HCT116 (cell line): ENCODE data around the gene SAMSN1. TPM values are rescaled to one million over a fixed set of nuclear protein-coding genes. Genes with fewer than 3 reads are reported as not detected.

Experiments used
- ATAC-seq: fragments of 200-7000 bp; cut with Tn5 transposase; 2 replicates; pipeline ENCODE4 v1.9.1; 2020; ENCODE audit warnings: mild to moderate bottlenecking, moderate library complexity
- BruUV-seq: library from RNA; stranded (reverse); fragments of 400-500 nt; replicated peaks from 2 replicates; lab custom pipeline; 2021; lab: Mats Ljungman, UMichigan
- CTCF ChIA-PET: fragments of 300-600 bp; sonication (Branson Sonifier 250); formaldehyde crosslinking; loops from one replicate; lab custom pipeline; 2021; ENCODE audit warnings: antibody characterized with exemption; lab: Charles Lee
- POLR2A ChIA-PET: fragments of 300-600, 350-600 bp; sonication (Branson Sonifier 250); formaldehyde crosslinking; loops from one replicate; lab custom pipeline; 2021; ENCODE audit warnings: antibody characterized with exemption; lab: Charles Lee
- RAD21 ChIA-PET, 2 experiments: fragments of 300-600 bp; sonication (Branson Sonifier 250); formaldehyde crosslinking; loops; one replicate each; lab custom pipeline; 2023; ENCODE audit warnings: low total read pairs in 2 of 2; ENCODE audit not compliant: uncharacterized antibody in 2 of 2, unreplicated experiment in 2 of 2, low non-redundant PET in 1 of 2; lab: Charles Lee
- DNase-seq: peaks from one replicate; pipeline ENCODE4 v3.0.0-alpha.2; 2010; ENCODE audit warnings: low read depth, low spot score
- H2AFZ ChIP-seq: fragments of 200-600 bp; shearing (Covaris generic), sonication (generic); 2 replicates; pipeline ENCODE4 v1.6.1; 2017; ENCODE audit warnings: low read depth, mixed run types, mixed read lengths, antibody characterized with exemption, low read length; ENCODE audit not compliant: poor library complexity, severe bottlenecking
- H3K27ac ChIP-seq: 2 replicates; pipeline ENCODE4 v1.5.1; 2012; ENCODE audit warnings: low read depth, low read length
- H3K27me3 ChIP-seq: fragments of 200-600 bp; sonication (generic); 2 replicates; pipeline ENCODE4 v1.6.1; 2016; ENCODE audit warnings: mixed run types, low read length, mixed read lengths; ENCODE audit not compliant: insufficient read depth
- H3K36me3 ChIP-seq, 2 experiments: fragments of 200-500 bp in 1 of 2; fragments of 200-600 bp in 1 of 2; sonication (Bioruptor generic) in 1 of 2; sonication (generic) in 1 of 2; 2 replicates each; pipeline versions ENCODE4 v1.5.1 to v1.6.1; 2014 to 2016; ENCODE audit warnings: low read length in 2 of 2, inconsistent platforms in 1 of 2, mixed read lengths in 1 of 2, mixed run types in 1 of 2; ENCODE audit not compliant: insufficient read depth in 2 of 2, control insufficient read depth in 1 of 2
- H3K4me1 ChIP-seq, 2 experiments: fragments of 200-600 bp in 1 of 2; sonication (generic) in 1 of 2; 2 replicates each; pipeline versions ENCODE4 v1.5.1 to v1.6.1; 2012 to 2017; ENCODE audit warnings: low read length in 2 of 2, inconsistent platforms in 1 of 2, mild to moderate bottlenecking in 1 of 2, mixed read lengths in 1 of 2, mixed run types in 1 of 2, moderate library complexity in 1 of 2; ENCODE audit not compliant: insufficient read depth in 2 of 2, control insufficient read depth in 1 of 2
- H3K4me2 ChIP-seq: fragments of 200-600 bp; sonication (generic); 2 replicates; pipeline ENCODE4 v1.6.1; 2017; ENCODE audit warnings: mixed run types, low read length, mixed read lengths
- H3K4me3 ChIP-seq, 2 experiments: fragments of 200-600 bp in 1 of 2; sonication (generic) in 1 of 2; replicated peaks in 1 of 2; 2 replicates each; pipeline ENCODE4 v1.5.1; 2011 to 2016; ENCODE audit warnings: low read length in 2 of 2, control low read depth in 1 of 2, low read depth in 1 of 2, mild to moderate bottlenecking in 1 of 2, mixed read lengths in 1 of 2, mixed run types in 1 of 2
- H3K79me2 ChIP-seq: fragments of 200-600 bp; sonication (generic); 2 replicates; pipeline ENCODE4 v1.6.1; 2017; ENCODE audit warnings: mild to moderate bottlenecking, mixed run types, low read length, moderate library complexity, mixed read lengths; ENCODE audit not compliant: insufficient read depth
- H3K9ac ChIP-seq: fragments of 200-600 bp; sonication (generic); 2 replicates; pipeline ENCODE4 v1.6.1; 2016; ENCODE audit warnings: low read length, mixed read lengths
- H3K9me2 ChIP-seq: fragments of 200-600 bp; sonication (generic), shearing (Covaris generic); 2 replicates; pipeline ENCODE4 v1.6.1; 2017; ENCODE audit warnings: mixed run types, mild to moderate bottlenecking, moderate library complexity; ENCODE audit not compliant: insufficient read depth
- H3K9me3 ChIP-seq, 2 experiments: fragments of 200-500 bp in 1 of 2; fragments of 200-600 bp in 1 of 2; sonication (Bioruptor generic) in 1 of 2; sonication (generic) in 1 of 2; 2 replicates each; pipeline ENCODE4 v1.6.1; 2014 to 2017; ENCODE audit warnings: low read length in 2 of 2, mixed read lengths in 2 of 2, inconsistent platforms in 1 of 2, low read depth in 1 of 2, mild to moderate bottlenecking in 1 of 2, mixed run types in 1 of 2, moderate library complexity in 1 of 2; ENCODE audit not compliant: control insufficient read depth in 1 of 2, insufficient read depth in 1 of 2
- H4K20me1 ChIP-seq: fragments of 200-600 bp; sonication (generic), shearing (Covaris generic); 2 replicates; pipeline ENCODE4 v1.6.1; 2017; ENCODE audit warnings: mixed run types, mild to moderate bottlenecking, moderate library complexity; ENCODE audit not compliant: insufficient read depth
- ELF1 ChIP-seq: IDR thresholded peaks from 2 replicates; pipeline ENCODE4 v1.6.1; 2012; ENCODE audit warnings: low read depth, borderline replicate concordance
- FOSL1 ChIP-seq: IDR thresholded peaks from 2 replicates; pipeline ENCODE4 v1.6.1; 2012; ENCODE audit warnings: low read depth
- JUND ChIP-seq: IDR thresholded peaks from 2 replicates; pipeline ENCODE4 v1.6.1; 2012
- POLR2AphosphoS5 ChIP-seq: IDR thresholded peaks from 2 replicates; pipeline ENCODE4 v1.6.1; 2011; ENCODE audit warnings: mild to moderate bottlenecking, low read depth, low read length, moderate library complexity
- SP1 ChIP-seq: IDR thresholded peaks from 2 replicates; pipeline ENCODE4 v1.6.1; 2012; ENCODE audit warnings: low read depth
- intact Hi-C: fragments of 100-400 bp; cut with micrococcal nuclease; formaldehyde crosslinking; loops from 2 replicates; pipeline ENCODE4 v1.10.0; 2022
- total RNA-seq: library from RNA; stranded (reverse); gene quantifications from one replicate; pipeline ENCODE4 v1.2.1, GENCODE V29; 2021; ENCODE audit not compliant: unreplicated experiment
- TF ChIP-seq, protein P1 (sequence below): IDR thresholded peaks from 2 replicates; pipeline ENCODE4 v1.6.1; 2011; ENCODE audit warnings: mild to moderate bottlenecking, low read length, moderate library complexity; ENCODE audit not compliant: insufficient replicate concordance; ENCODE audit errors: extremely low read depth

SAMSN1 gene
- total RNA-seq, 1 experiment from 2014 or later, result 0.57 TPM

- H3K4me2 ChIP-seq, result no peak overlapping the region
- no peaks in the 10 kb centered on the region for H3K79me2 ChIP-seq
- no peak overlapping the region for H3K4me3 ChIP-seq
- peaks cover 6 to 16% of the 10 kb centered on the region in 2 experiments for H3K4me1 ChIP-seq
- H4K20me1 ChIP-seq, result no peaks in the 10 kb centered on the region
- no peak overlapping the region for H2AFZ ChIP-seq
- no peak overlapping the region for H3K9ac ChIP-seq
- H3K9me2 ChIP-seq, result no peaks in the 10 kb centered on the region
- CTCF ChIA-PET, result no interaction called here
- peaks cover 0 to 4% of the 10 kb centered on the region in 2 experiments; a peak in 2 of 4 replicates for H3K9me3 ChIP-seq
- TF ChIP-seq SP1 (no peak), POLR2AphosphoS5 (no peak), FOSL1 (no peak), JUND (no peak), ELF1 (no peak)
- TF ChIP-seq, protein P1, sequence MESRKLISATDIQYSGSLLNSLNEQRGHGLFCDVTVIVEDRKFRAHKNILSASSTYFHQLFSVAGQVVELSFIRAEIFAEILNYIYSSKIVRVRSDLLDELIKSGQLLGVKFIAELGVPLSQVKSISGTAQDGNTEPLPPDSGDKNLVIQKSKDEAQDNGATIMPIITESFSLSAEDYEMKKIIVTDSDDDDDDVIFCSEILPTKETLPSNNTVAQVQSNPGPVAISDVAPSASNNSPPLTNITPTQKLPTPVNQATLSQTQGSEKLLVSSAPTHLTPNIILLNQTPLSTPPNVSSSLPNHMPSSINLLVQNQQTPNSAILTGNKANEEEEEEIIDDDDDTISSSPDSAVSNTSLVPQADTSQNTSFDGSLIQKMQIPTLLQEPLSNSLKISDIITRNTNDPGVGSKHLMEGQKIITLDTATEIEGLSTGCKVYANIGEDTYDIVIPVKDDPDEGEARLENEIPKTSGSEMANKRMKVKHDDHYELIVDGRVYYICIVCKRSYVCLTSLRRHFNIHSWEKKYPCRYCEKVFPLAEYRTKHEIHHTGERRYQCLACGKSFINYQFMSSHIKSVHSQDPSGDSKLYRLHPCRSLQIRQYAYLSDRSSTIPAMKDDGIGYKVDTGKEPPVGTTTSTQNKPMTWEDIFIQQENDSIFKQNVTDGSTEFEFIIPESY, result no peak
- no peak for DNase-seq
- RAD21 ChIA-PET, result no interaction called here
- no peaks in the 10 kb centered on the region for H3K27me3 ChIP-seq
- H3K36me3 ChIP-seq, result no peaks in the 10 kb centered on the region
- intact Hi-C loops, result no loop called here
- no TSS peak for BruUV-seq
- H3K27ac ChIP-seq, result no peak overlapping the region
- POLR2A ChIA-PET, result no interaction called here
- no peak for ATAC-seq
Observed at GRCh38 chr21:14535702-14536101, 10.4 kb downstream of the SAMSN1 start.
